ENCODE results near the gene PRDM16.

Gene PRDM16

DNA sequence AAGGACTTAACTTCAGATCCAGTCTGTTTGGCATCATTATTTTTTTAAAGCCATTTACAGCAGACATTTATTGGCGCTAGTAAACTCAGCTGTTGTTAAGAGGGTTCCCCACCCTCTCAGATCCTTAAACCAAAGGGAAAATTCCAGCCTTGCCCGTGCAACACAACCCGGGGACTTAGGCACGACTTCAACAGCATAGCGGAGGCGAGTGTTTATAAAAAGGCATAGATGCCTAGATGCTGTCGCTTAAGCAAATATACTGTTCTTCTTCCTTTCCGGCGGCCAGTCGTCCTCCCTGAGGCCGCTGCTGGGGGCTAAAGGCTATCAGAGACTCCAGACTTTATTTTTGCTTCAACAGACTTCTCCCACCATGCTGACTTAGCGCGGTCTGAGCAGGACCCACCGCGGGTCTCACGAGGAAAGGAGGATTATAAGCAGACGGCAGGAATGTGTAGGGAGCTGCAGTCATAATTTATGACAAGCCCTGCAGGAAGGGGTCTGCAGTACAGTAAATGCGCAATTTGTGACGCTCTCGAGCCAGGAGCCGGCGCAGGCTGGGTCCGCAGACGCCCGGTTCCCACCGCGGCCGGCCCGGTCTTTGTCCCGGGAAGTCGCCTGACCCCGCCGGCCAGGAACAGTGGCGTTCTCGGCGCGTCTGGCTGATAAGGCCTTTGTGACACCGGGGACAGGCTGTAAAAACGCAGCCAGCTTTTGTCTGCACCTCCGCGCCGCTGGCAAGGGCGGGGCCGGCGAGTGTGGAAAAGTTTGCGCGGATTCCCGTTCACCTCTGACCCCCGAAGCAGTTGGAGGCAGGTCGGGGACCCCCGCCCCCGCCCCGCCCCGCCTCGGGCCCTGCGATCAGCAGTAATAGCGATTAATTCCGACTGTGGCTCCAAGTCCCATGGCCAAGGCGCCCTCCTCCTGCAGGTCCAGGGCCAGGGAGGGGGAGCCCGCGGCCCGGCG lies 324.3 kb downstream of the PRDM16 start:
- Histone ChIP-seq H3K4me3 (ENCODE audit: low read depth in 1 of 2, low read length in 2 of 2) (no peak overlapping the region), H3K4me2 (ENCODE audit: insufficient read depth, low read length) (no peak overlapping the region), H3K36me3 (ENCODE audit: insufficient read depth, low read length) (no peaks in the 10 kb centered on the region), H3K27ac (ENCODE audit: low read length) (no peak overlapping the region), H3K4me1 (ENCODE audit: insufficient read depth, low read length) (no peaks in the 10 kb centered on the region), H3K27me3 (ENCODE audit: insufficient read depth, low read length, poor library complexity) (no peaks in the 10 kb centered on the region), H2AFZ (ENCODE audit: low read depth, low read length) (no peak overlapping the region), H4K20me1 (ENCODE audit: insufficient read depth, low read length) (no peaks in the 10 kb centered on the region), H3K9me3 (ENCODE audit: insufficient read depth, low read length, severe bottlenecking) (no peaks in the 10 kb centered on the region), H3K79me2 (ENCODE audit: insufficient read depth, low read length) (no peaks in the 10 kb centered on the region), H3K9ac (ENCODE audit: low read depth, low read length) (no peak overlapping the region)
- TF ChIP-seq EZH2 (IDR thresholded peaks at IDR 0.05; ENCODE audit: borderline replicate concordance, low read depth, low read length, severe bottlenecking), result no peak
- DNase-seq (no peak), ATAC-seq (ENCODE audit: insufficient read depth, low read depth) (no peak)

- no peaks in the 10 kb centered on the region for H3K9me3 ChIP-seq (ENCODE audit: insufficient read depth, low read length, severe bottlenecking)
- H3K4me1 ChIP-seq (ENCODE audit: insufficient read depth, low read length), result no peaks in the 10 kb centered on the region
- no peak overlapping the region for H3K9ac ChIP-seq (ENCODE audit: low read depth, low read length)
- no peak overlapping the region for H3K4me2 ChIP-seq (ENCODE audit: insufficient read depth, low read length)
- DNase-seq (no peak), ATAC-seq (ENCODE audit: insufficient read depth, low read depth) (no peak)
- no peaks in the 10 kb centered on the region for H4K20me1 ChIP-seq (ENCODE audit: insufficient read depth, low read length)
- no peak overlapping the region for H3K27ac ChIP-seq (ENCODE audit: low read length)
- no peaks in the 10 kb centered on the region for H3K36me3 ChIP-seq (ENCODE audit: insufficient read depth, low read length)
- no peak overlapping the region for H3K4me3 ChIP-seq (ENCODE audit: low read depth in 1 of 2, low read length in 2 of 2)
- no peak overlapping the region for H2AFZ ChIP-seq (ENCODE audit: low read depth, low read length)
- TF ChIP-seq, protein P1, sequence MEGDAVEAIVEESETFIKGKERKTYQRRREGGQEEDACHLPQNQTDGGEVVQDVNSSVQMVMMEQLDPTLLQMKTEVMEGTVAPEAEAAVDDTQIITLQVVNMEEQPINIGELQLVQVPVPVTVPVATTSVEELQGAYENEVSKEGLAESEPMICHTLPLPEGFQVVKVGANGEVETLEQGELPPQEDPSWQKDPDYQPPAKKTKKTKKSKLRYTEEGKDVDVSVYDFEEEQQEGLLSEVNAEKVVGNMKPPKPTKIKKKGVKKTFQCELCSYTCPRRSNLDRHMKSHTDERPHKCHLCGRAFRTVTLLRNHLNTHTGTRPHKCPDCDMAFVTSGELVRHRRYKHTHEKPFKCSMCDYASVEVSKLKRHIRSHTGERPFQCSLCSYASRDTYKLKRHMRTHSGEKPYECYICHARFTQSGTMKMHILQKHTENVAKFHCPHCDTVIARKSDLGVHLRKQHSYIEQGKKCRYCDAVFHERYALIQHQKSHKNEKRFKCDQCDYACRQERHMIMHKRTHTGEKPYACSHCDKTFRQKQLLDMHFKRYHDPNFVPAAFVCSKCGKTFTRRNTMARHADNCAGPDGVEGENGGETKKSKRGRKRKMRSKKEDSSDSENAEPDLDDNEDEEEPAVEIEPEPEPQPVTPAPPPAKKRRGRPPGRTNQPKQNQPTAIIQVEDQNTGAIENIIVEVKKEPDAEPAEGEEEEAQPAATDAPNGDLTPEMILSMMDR (IDR thresholded peaks at IDR 0.05; ENCODE audit: borderline replicate concordance, extremely low read depth, low read length, poor library complexity, severe bottlenecking), result no peak
- TF ChIP-seq EZH2 (IDR thresholded peaks at IDR 0.05; ENCODE audit: borderline replicate concordance, low read depth, low read length, severe bottlenecking), result no peak
- no peaks in the 10 kb centered on the region for H3K79me2 ChIP-seq (ENCODE audit: insufficient read depth, low read length)
- H3K27me3 ChIP-seq (ENCODE audit: insufficient read depth, low read length, poor library complexity), result peaks cover 2% of the 10 kb centered on the region
Observed at GRCh38 chr1:3393987-3394920, 325.3 kb downstream of the PRDM16 start.

DNA sequence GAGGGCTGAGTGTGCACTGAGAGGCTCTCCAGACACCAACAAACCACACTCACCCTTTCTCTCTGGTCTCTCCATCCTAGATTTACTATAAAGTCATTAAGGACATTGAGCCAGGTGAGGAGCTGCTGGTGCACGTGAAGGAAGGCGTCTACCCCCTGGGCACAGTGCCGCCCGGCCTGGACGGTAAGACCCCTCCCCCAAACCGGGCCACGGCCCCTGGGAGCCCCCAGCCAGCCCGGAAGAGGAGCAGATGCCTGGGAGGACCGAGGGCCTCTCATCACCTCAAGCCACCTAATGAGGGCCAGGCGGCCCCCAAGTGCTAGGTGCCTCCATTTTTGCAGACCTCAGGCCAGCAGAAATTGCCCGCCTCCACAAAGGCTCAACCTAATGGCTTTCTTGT lies 327.4 kb downstream of the PRDM16 start:
- Histone ChIP-seq H3K36me3 (ENCODE audit: insufficient read depth, low read length) (no peaks in the 10 kb centered on the region), H3K27me3 (ENCODE audit: insufficient read depth, low read length, poor library complexity) (peaks cover 4% of the 10 kb centered on the region), H3K4me2 (ENCODE audit: insufficient read depth, low read length) (no peak overlapping the region), H3K9ac (ENCODE audit: low read depth, low read length) (no peak overlapping the region), H3K4me1 (ENCODE audit: insufficient read depth, low read length) (no peaks in the 10 kb centered on the region), H2AFZ (ENCODE audit: low read depth, low read length) (no peak overlapping the region), H4K20me1 (ENCODE audit: insufficient read depth, low read length) (no peaks in the 10 kb centered on the region), H3K79me2 (ENCODE audit: insufficient read depth, low read length) (no peaks in the 10 kb centered on the region), H3K9me3 (ENCODE audit: insufficient read depth, low read length, severe bottlenecking) (no peaks in the 10 kb centered on the region), H3K27ac (ENCODE audit: low read length) (no peak overlapping the region), H3K4me3 (ENCODE audit: low read depth in 1 of 2, low read length in 2 of 2) (no peak overlapping the region)
- DNase-seq (no peak), ATAC-seq (ENCODE audit: insufficient read depth, low read depth) (no peak)
- TF ChIP-seq, protein P1 (IDR thresholded peaks at IDR 0.05; ENCODE audit: borderline replicate concordance, extremely low read depth, low read length, poor library complexity, severe bottlenecking), result no peak
- no peak for TF ChIP-seq EZH2 (IDR thresholded peaks at IDR 0.05; ENCODE audit: borderline replicate concordance, low read depth, low read length, severe bottlenecking)
